Measurements from ENCODE around the gene JUN.

The JUN gene

DNA sequence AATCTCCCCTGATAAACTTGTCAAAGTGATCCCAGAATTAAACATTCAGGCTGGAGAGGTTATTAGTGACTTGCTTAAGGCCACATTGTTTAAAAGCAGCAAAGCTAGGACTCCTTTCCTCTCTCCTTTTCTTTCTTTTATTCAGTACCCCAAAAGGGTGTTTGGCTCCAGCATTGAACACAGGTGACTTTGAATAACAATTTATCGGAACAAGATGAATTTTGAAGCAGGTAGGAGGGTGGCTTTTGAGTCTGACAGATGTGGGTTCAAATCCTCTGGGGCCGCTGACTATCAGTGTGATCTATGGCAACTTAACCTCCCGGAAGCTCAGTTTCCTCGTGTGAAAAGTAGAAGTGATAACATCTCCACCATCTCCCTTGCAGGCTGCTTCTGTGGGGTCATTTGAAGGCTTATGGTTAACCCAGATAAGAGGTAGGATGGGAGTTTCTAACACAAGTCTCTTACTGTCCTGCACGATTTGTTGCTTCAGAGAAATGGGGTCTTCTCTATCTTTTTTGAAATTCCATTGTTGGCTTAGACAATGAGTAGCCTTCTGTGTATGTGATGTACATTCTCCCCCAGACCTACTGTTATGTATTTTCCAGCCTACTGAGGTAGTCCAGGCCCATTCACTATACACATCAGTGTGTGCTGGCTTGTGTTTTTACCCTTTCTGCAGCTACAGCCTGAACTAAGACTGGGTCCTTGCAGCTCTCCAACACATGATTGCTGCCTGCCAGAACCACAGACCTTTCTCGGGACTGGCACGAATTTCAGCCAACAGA is 29.0 kb downstream of the JUN start:
- peak; percentile 5 for DNase-seq

DNA sequence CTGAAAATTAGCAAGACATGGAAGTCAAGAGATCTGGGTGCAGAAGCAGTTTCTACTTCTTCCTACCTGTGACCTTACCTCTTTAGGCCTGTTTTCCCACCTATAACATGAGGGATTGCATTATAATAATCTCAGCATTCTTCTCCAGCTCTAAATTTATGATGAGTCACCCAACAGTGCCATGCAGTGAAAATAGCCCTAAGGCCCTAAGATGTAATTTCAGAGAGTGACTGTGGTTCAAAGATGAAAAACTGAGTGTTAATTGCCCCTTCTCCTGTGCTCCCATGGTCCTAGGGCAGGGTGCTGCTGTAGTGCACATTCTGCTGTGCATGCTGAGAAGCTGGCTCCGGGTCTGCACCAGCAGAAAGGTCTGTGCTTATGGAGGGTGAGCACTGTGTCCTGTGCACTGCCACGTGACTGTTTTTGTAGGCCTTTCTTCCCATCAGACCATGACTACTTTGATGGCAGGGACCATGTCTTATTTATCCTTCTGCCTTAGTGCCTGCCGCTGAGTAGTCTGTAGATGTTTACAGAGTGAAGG is 29.7 kb downstream of the JUN start:
- no peak for DNase-seq

DNA sequence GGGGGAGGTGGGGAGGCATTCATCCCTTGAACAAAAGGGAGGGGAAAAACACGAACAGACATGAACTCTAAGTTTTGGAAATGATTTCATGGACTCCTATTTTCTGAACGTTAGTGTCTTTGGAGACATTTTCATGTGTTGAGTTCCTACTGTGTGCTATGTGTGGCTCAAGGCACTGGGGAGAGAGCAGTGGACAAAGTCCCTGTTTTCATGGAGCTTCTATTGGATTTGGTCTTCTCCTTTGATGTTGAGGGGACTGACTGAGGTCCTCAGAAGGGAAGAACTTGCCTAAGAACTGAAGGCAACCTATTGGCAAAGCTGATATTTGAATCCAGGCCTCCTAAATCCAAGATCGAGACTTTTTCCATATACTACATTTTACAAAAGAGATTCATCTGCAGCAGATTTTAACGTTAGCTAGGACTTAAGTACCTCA is 30.4 kb downstream of the JUN start:
- no peak for DNase-seq

DNA sequence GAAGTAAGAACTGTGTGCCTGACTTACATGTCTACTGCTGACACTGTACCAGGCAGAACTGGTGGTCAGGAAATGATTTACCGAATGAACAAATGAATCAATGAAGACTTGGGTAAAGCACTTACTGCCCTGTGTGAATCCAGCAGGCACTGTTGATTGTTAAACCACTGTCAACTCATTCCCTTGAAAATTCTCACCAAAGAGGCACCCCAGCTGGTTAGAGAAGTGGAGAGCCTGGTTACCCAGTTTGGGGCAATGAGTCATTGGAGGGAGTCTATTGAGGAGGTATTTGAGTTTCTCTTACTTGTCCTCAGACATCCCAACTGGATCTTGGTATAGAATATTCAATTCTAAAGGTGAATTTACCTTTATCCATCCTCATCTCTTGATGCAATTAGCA is 34.2 kb downstream of the JUN start:
- DNase-seq: no peak

DNA sequence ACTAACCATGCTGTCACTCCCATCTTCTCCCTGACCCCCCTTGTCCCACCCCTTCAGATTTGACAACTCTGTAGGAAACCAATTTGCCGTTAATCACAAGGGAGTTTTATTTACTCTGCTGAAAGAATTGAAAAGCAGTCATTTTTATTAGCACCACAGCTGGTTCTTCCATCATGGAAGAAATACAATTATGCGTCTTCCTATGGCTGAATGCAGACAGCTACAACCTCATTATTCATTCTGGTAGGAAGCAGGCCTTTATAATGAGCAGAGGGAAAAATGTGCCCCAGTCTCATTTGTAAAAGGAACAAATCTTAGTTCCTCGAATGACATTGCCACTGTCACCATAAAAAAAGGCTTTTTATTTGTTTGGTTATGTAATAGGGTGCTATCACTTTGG is 35.2 kb downstream of the JUN start:
- DNase-seq: no peak

DNA sequence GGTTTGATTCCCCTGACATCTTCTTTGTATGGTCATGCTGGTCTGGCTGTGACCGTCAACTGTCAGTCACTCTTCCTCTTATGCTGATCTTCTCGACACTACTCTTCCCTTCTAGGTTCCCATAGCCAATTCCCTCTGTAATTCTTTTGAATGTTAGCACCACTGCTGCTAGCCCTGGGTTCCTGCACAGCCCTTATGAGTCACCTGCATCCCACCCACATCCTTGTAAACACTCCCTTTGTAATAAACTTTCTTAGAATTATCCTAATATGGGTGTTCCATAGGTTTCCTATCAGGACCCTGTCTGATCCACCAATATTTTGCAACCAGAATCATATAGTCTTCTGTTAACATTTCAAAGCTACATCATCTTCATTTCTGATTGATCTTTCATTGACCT is 37.1 kb downstream of the JUN start:
- DNase-seq: no peak

DNA sequence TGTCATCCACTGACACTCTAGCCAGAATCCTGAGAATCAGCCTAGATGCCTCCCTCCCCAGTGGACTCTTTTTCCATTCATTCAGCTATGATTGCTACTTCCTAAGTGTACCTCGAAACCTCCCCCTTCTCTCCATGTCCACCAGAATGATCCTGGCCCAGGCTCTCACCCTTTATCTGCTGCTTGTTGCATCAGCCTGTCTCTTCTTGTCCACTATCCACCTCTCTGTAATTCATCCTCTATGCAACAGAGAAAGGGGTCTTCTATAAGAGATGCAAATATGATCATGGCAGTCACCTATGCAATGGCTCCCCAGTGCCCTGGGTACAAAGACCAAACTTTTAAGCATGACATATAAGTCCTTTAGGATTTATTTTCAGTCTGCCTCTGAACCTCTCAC is 37.7 kb downstream of the JUN start:
- DNase-seq: no peak

DNA sequence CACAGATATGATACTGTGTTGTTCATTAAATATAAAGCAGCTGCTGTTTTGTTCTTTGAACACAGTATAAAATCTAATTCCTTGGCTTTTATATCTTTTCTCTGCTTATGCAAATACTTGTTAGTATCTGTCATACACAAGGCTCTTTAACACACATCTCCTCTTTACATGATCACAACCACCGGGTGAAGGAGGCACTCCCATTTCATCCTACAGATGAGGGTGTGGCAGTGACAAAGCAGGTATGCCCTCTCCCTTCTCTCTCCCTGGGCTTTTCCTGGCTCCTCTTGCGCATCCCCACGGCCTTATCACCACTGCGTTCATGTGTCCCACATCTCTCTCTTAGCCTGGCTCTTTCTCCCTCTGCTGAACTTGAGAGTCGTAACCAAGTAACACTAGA is 38.2 kb downstream of the JUN start:
- DNase-seq: no peak

DNA sequence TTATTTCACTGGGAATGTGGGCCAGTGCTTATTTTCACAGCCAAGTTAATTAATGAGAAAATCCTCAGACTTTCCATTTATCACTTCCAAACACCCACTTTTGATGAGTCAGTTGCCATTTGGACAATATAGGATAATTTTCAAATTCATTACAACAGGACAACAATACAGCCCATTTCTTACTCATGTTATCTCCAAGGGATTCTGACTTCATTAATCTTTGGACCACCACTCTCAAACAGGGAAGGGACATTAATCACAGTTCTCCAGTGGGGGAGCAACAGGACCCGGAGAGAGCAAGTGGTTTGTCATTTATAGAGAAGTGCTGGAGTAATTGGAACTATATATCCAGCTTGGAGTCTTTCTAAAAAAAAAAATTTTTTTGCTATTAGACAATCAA is 38.7 kb downstream of the JUN start:
- no peak for DNase-seq

DNA sequence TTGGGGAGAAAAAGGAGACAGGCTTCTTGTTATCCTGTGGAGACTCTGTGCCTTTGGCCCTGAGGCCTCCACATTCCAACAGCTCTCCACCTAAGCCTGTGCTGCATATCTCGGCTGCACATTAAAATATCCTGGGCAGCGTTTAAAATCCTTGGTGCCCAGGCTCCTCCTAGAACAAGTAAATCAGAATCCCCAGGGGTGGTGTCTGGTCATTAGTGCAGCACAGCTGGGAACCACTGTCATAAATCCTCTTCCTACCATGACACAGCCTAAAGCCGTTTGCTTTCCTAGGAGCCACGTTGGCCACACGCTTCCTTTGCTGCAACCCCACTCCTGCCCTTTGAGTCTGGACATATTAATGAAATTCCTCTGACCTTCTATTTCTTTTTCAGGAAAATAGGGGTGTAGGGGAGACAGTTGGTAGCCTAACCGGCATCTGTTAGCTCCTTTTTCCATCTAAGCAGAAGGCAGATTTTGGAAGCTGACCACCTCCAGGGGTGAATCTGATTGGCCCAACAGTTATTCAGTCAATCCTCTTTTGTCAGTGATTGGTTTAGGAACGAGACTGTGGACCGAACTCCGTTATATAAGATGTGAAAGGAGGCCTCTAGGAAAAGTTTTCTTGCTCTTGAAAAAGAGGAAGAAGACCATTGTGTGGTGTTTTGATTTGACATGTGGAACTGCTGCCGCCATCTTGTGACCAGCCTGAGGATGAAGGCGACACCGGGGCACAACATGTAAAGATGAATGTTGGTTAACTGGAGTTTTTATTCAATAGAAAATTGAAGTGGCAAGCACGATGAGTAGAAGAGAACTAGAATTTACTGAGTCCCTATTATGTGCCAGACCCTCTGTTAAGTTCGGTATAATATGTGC is 41.9 kb downstream of the JUN start:
- DNase-seq: no peak

DNA sequence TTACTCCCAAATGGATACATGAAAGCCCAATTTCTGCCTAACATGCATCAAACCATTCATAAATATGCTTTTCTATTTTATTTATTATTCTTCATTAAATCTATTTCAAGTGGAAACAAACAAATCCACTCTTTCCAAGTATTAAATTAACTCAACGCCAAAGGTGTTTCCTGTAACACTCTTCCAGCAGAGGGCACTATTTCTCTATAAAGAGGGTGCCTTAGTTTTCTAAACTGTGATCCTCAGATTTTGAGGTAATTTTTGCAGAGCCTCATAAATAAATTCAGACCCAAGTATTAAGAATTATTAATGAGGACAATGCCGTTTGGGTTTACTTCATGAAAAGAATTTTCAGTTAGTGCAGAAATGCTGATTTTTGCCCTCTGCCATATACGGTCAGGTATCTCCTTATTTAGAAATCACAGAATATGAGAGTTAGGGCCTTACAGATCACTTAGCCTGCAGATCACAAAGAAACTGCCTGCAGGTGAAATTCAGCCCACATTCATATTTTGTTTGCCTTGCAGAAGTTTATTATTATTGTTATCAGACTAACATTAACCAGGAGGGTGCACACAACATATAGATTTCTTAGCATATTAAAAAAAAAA is 43.9 kb downstream of the JUN start:
- no peak for DNase-seq

DNA sequence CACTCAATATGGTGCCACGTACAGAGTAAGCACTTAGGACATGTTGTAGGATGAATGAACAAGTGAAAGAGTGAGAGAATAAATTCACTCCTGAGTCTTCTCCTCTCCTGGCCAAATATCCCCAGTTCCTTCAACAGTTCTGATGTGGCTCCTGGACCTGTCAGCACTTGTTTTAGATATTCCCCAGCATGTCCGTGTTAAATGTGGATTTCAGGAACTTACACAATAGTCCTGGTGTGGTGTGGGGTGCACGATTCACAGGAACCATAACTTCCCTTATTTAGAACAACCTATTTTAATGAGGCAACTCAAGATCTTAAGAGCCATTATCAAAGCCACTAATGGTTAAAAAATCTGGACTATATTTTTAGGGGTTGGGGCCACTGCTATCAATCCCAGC is 45.0 kb downstream of the JUN start:
- no peak for DNase-seq

DNA sequence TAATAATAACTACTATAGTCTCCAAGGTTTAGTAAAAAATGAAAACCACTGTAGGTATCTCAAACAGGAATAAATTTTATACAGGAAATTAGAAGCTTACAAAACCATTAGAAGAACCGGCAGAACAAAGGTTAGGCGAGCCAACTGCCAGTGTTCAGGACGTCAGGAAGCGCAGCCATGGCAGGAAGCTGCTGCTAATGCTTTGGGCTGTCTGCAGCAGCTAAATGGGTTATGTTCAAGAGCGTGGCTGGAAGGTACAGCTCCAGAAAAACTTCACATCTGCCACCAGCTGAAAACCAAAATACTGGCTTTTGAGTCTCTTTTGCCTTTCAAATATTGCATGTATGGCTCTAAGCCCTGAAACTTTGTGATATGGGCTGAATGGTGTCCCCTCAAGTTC is 48.3 kb downstream of the JUN start:
- no peak for DNase-seq

DNA sequence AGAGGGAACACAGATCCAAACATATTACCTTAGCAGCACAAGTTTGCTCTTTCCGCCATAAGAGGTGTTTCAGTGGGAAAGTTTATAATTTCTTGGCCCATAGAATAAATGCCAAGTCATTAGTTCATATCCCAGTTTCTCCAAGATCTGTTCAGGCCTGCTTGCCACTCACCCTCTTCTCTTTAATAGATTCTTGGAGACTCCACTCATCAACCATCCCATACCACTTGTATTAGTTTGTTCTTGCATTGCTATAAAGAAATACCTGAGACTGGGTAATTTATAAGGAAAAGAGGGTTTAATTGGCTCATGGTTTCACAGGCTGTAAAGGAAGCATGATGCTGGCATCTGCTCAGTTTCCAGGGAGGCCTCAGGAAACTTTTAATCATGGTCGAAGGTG is 49.2 kb downstream of the JUN start:
- DNase-seq: no peak

DNA sequence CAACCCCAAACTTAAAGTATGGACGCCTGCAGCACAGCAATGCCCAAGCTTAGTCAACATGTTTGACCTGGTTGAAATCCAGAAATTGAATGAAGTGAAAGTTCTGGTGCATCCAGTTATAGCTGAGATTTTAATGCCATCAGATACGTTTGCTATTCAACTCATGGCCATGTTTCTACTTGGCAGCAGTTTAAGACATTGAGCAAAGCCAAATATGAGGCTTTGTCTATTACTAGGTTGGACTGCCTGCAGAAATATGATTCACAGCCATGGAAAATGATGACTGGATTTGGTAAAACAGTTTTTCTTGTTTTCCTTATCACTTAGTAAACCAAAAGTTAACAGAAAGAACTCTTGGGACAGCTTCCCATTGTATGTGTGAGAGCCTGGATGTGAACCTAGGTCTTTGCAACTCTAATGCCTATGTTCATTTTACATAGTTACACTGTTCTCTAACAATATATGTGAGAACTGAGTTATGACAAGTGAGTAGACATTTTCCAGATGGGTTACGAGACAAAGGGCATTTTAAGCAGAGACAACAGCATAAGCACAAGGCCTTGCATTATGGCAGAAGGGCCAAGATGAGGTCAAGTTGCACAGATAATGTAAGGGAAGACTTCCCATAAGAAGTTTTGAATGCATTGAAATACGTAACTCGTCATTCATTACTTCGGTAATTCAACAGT is 51.6 kb downstream of the JUN start:
- DNase-seq: no peak

All from stimulated activated CD4-positive, alpha-beta T cell treated with anti-CD3 and anti-CD28 coated beads, Interleukin-15, amount 100 ng/mL, for 24 hours (primary cell).